ENCODE results near the gene B3GNT8. TPM values are rescaled to one million over a fixed set of nuclear protein-coding genes. Genes with fewer than 3 reads are reported as not detected.
"Not testable (repeated sequence)": the region's sequence is repeated elsewhere in the genome, so short reads cannot be mapped to it uniquely, and the experiment has no call there.

The B3GNT8 gene
- polyA plus RNA-seq = 100 to 1,000 TPM in 1 of 4 donors, 10 to 100 TPM in 3; 27.5 to 125 (median 53.8) TPM
- long read RNA-seq, donor 1, partial matches to known transcripts = 21 of 24 reads
- long read RNA-seq, donor 1, other reads (novel, unspliced or antisense) = 0 of 24 reads
- long read RNA-seq, donor 2, partial matches to known transcripts = 15 of 18 reads
- long read RNA-seq, donor 2, other reads (novel, unspliced or antisense) = 0 of 18 reads
- long read RNA-seq, donor 3, partial matches to known transcripts = 11 of 12 reads
- long read RNA-seq, donor 3, other reads (novel, unspliced or antisense) = 0 of 12 reads
- long read RNA-seq, donor 4 = 0 reads
- long read RNA-seq, donor 5, partial matches to known transcripts = 0 of 2 reads
- long read RNA-seq, donor 5, other reads (novel, unspliced or antisense) = 0 of 2 reads
- long read RNA-seq, donor 6, partial matches to known transcripts = 13 of 15 reads
- long read RNA-seq, donor 6, other reads (novel, unspliced or antisense) = 0 of 15 reads
- long read RNA-seq, donor 7, partial matches to known transcripts = 0 of 1 reads
- long read RNA-seq, donor 7, other reads (novel, unspliced or antisense) = 0 of 1 reads
- long read RNA-seq, donor 8 = 0 reads
- long read RNA-seq, donor 9, partial matches to known transcripts = 5 of 8 reads
- long read RNA-seq, donor 9, other reads (novel, unspliced or antisense) = 0 of 8 reads
- long read RNA-seq, donor 10, partial matches to known transcripts = 9 of 11 reads
- long read RNA-seq, donor 10, other reads (novel, unspliced or antisense) = 0 of 11 reads

GRCh38 chr19:41426952-41427646 lies at the start of gene B3GNT8:
Gene B3GNT8, minus strand, starts transcription at chr19:41427374. Its CDS starts 596 bp downstream, at chr19:41426778.
- H3K36me3 ChIP-seq (ENCODE audit: control insufficient read depth in 3 of 3, insufficient read depth in 2 of 3, low read depth in 1 of 3, low read length in 3 of 3) = peaks cover 5 to 77% (median 10%) of the 10 kb centered on the region in 3 donors
- peak within 1 kb of the TSS; percentile 31 to 78 (median 76) for H3K4me3 ChIP-seq (ENCODE audit: low read depth in 1 of 3, low read length in 3 of 3)
- no peak for FAIRE-seq
- no peaks in the 10 kb centered on the region for H3K27me3 ChIP-seq (ENCODE audit: control insufficient read depth in 3 of 3, insufficient read depth in 3 of 3, low read length in 3 of 3)
- H3K9me3 ChIP-seq (ENCODE audit: control insufficient read depth in 2 of 2, insufficient read depth in 1 of 2, low read depth in 1 of 2, low read length in 1 of 2) = no peaks in the 10 kb centered on the region
- DNase-seq = peak; percentile 96
- 6 to 15% (median 9%) methylated on average over 15 to 19 of the region's 19 CpGs for WGBS, 3 donors
- peak within 1 kb of the TSS; percentile 91 to 98 (median 93) for H3K27ac ChIP-seq (ENCODE audit: low read depth in 1 of 3, low read length in 2 of 3)
- H3K4me1 ChIP-seq (ENCODE audit: control insufficient read depth in 3 of 3, insufficient read depth in 2 of 3, low read depth in 1 of 3, low read length in 2 of 3) = peaks cover 0 to 51% (median 2%) of the 10 kb centered on the region in 3 donors

GRCh38 chr19:41476583-41476982 lies 49.4 kb upstream of the B3GNT8 start:
- DNase-seq (no peak), FAIRE-seq (no peak)
- H3K4me1 ChIP-seq (ENCODE audit: control insufficient read depth in 3 of 3, insufficient read depth in 2 of 3, low read depth in 1 of 3, low read length in 2 of 3) = no peaks in the 10 kb centered on the region
- H3K9me3 ChIP-seq (ENCODE audit: control insufficient read depth in 2 of 2, insufficient read depth in 1 of 2, low read depth in 1 of 2, low read length in 1 of 2) = peaks cover 0 to 4% of the 10 kb centered on the region in 2 donors
- H3K27ac ChIP-seq (ENCODE audit: low read depth in 1 of 3, low read length in 2 of 3) = no peak overlapping the region
- H3K4me3 ChIP-seq (ENCODE audit: low read depth in 1 of 3, low read length in 3 of 3) = no peak overlapping the region
- H3K27me3 ChIP-seq (ENCODE audit: control insufficient read depth in 3 of 3, insufficient read depth in 3 of 3, low read length in 3 of 3) = peaks cover 0 to 9% (median 7%) of the 10 kb centered on the region in 3 donors
- no peaks in the 10 kb centered on the region for H3K36me3 ChIP-seq (ENCODE audit: control insufficient read depth in 3 of 3, insufficient read depth in 2 of 3, low read depth in 1 of 3, low read length in 3 of 3)

- WGBS, 3 donors = 70 to 76% (median 75%) methylated on average over 22 of the region's 22 CpGs
- H3K4me3 ChIP-seq (ENCODE audit: low read depth in 1 of 3, low read length in 3 of 3); H3K4me1 ChIP-seq (ENCODE audit: control insufficient read depth in 3 of 3, insufficient read depth in 2 of 3, low read depth in 1 of 3, low read length in 2 of 3); H3K27me3 ChIP-seq (ENCODE audit: control insufficient read depth in 3 of 3, insufficient read depth in 3 of 3, low read length in 3 of 3); DNase-seq; H3K9me3 ChIP-seq (ENCODE audit: control insufficient read depth in 2 of 2, insufficient read depth in 1 of 2, low read depth in 1 of 2, low read length in 1 of 2); FAIRE-seq; H3K36me3 ChIP-seq (ENCODE audit: control insufficient read depth in 3 of 3, insufficient read depth in 2 of 3, low read depth in 1 of 3, low read length in 3 of 3): not testable (repeated sequence)
- peak overlapping the region in 1 of 3 donors; percentile 32 for H3K27ac ChIP-seq (ENCODE audit: low read depth in 1 of 3, low read length in 2 of 3)
Measured at GRCh38 chr19:41463257-41464256, 36.4 kb upstream of the B3GNT8 start.

GRCh38 chr19:41462497-41462896 lies 35.3 kb upstream of the B3GNT8 start:
- H3K4me1 ChIP-seq (ENCODE audit: control insufficient read depth in 3 of 3, insufficient read depth in 2 of 3, low read depth in 1 of 3, low read length in 2 of 3) = no peaks in the 10 kb centered on the region
- H3K36me3 ChIP-seq (ENCODE audit: control insufficient read depth in 3 of 3, insufficient read depth in 2 of 3, low read depth in 1 of 3, low read length in 3 of 3) = no peaks in the 10 kb centered on the region
- no peak for DNase-seq
- H3K27ac ChIP-seq (ENCODE audit: low read depth in 1 of 3, low read length in 2 of 3) = no peak overlapping the region
- H3K4me3 ChIP-seq (ENCODE audit: low read depth in 1 of 3, low read length in 3 of 3) = no peak overlapping the region
- no peak for FAIRE-seq
- H3K9me3 ChIP-seq (ENCODE audit: control insufficient read depth in 2 of 2, insufficient read depth in 1 of 2, low read depth in 1 of 2, low read length in 1 of 2) = peaks cover 0 to 6% of the 10 kb centered on the region in 2 donors
- peaks cover 0 to 4% (median 0%) of the 10 kb centered on the region in 3 donors for H3K27me3 ChIP-seq (ENCODE audit: control insufficient read depth in 3 of 3, insufficient read depth in 3 of 3, low read length in 3 of 3)
- WGBS, 3 donors = 53 to 64% (median 62%) methylated on average over 6 of the region's 6 CpGs

GRCh38 chr19:41457241-41457640 lies 30.1 kb upstream of the B3GNT8 start:
- Histone ChIP-seq H3K27ac (ENCODE audit: low read depth in 1 of 3, low read length in 2 of 3) (no peak overlapping the region), H3K4me3 (ENCODE audit: low read depth in 1 of 3, low read length in 3 of 3) (no peak overlapping the region), H3K4me1 (ENCODE audit: control insufficient read depth in 3 of 3, insufficient read depth in 2 of 3, low read depth in 1 of 3, low read length in 2 of 3) (peaks cover 0 to 3% (median 0%) of the 10 kb centered on the region in 3 donors), H3K27me3 (ENCODE audit: control insufficient read depth in 3 of 3, insufficient read depth in 3 of 3, low read length in 3 of 3) (peaks cover 0 to 3% (median 0%) of the 10 kb centered on the region in 3 donors), H3K9me3 (ENCODE audit: control insufficient read depth in 2 of 2, insufficient read depth in 1 of 2, low read depth in 1 of 2, low read length in 1 of 2) (peaks cover 0 to 1% of the 10 kb centered on the region in 2 donors), H3K36me3 (ENCODE audit: control insufficient read depth in 3 of 3, insufficient read depth in 2 of 3, low read depth in 1 of 3, low read length in 3 of 3) (no peaks in the 10 kb centered on the region)
- DNase-seq (no peak), FAIRE-seq (no peak)
- 17 to 44% (median 40%) methylated on average over 1 of the region's 1 CpG for WGBS, 3 donors

- Histone ChIP-seq H3K27me3 (ENCODE audit: control insufficient read depth in 3 of 3, insufficient read depth in 3 of 3, low read length in 3 of 3) (no peaks in the 10 kb centered on the region), H3K4me3 (ENCODE audit: low read depth in 1 of 3, low read length in 3 of 3) (no peak overlapping the region), H3K9me3 (ENCODE audit: control insufficient read depth in 2 of 2, insufficient read depth in 1 of 2, low read depth in 1 of 2, low read length in 1 of 2) (no peaks in the 10 kb centered on the region), H3K4me1 (ENCODE audit: control insufficient read depth in 3 of 3, insufficient read depth in 2 of 3, low read depth in 1 of 3, low read length in 2 of 3) (peaks cover 0 to 3% (median 0%) of the 10 kb centered on the region in 3 donors), H3K27ac (ENCODE audit: low read depth in 1 of 3, low read length in 2 of 3) (peak overlapping the region in 1 of 3 donors; percentile 62), H3K36me3 (ENCODE audit: control insufficient read depth in 3 of 3, insufficient read depth in 2 of 3, low read depth in 1 of 3, low read length in 3 of 3) (no peaks in the 10 kb centered on the region)
- 26 to 36% (median 36%) methylated on average over 7 of the region's 7 CpGs for WGBS, 3 donors
- DNase-seq = no peak
- FAIRE-seq = no peak
Measured at GRCh38 chr19:41456342-41456918, 29.3 kb upstream of the B3GNT8 start.

GRCh38 chr19:41455936-41456335 lies 28.8 kb upstream of the B3GNT8 start:
- H3K9me3 ChIP-seq (ENCODE audit: control insufficient read depth in 2 of 2, insufficient read depth in 1 of 2, low read depth in 1 of 2, low read length in 1 of 2) = no peaks in the 10 kb centered on the region
- H3K36me3 ChIP-seq (ENCODE audit: control insufficient read depth in 3 of 3, insufficient read depth in 2 of 3, low read depth in 1 of 3, low read length in 3 of 3) = no peaks in the 10 kb centered on the region
- H3K4me1 ChIP-seq (ENCODE audit: control insufficient read depth in 3 of 3, insufficient read depth in 2 of 3, low read depth in 1 of 3, low read length in 2 of 3) = peaks cover 0 to 3% (median 0%) of the 10 kb centered on the region in 3 donors
- H3K4me3 ChIP-seq (ENCODE audit: low read depth in 1 of 3, low read length in 3 of 3) = no peak overlapping the region
- 8 to 29% (median 23%) methylated on average over 2 of the region's 2 CpGs for WGBS, 3 donors
- DNase-seq = no peak
- no peaks in the 10 kb centered on the region for H3K27me3 ChIP-seq (ENCODE audit: control insufficient read depth in 3 of 3, insufficient read depth in 3 of 3, low read length in 3 of 3)
- H3K27ac ChIP-seq (ENCODE audit: low read depth in 1 of 3, low read length in 2 of 3) = no peak overlapping the region
- no peak for FAIRE-seq

Measured in small intestine (tissue), 16 donors.